HFF-Myc (cell line): ENCODE measurements around the gene RASSF5.
"Not testable (repeated sequence)": the region's sequence is repeated elsewhere in the genome, so short reads cannot be mapped to it uniquely, and the experiment has no call there.

Experiments
- DNase-seq: peaks from one replicate; pipeline ENCODE4 v3.0.0-alpha.2; 2011; ENCODE audit warnings: low read depth; ENCODE audit errors: extremely low read depth
- H3K4me3 ChIP-seq: replicated peaks from 2 replicates; pipeline ENCODE4 v1.5.1; 2011; ENCODE audit warnings: low read depth, mild to moderate bottlenecking, control low read depth, low read length
- CTCF ChIP-seq: IDR thresholded peaks from 2 replicates; pipeline ENCODE4 v1.5.1; 2012; ENCODE audit warnings: mild to moderate bottlenecking, low read depth, low read length, control low read depth; ENCODE audit errors: missing control alignments

RASSF5 gene

GRCh38 chr1:206575894-206576737 lies 68.8 kb downstream of the RASSF5 start:
- H3K4me3 ChIP-seq, result no peak overlapping the region
- DNase-seq, result no peak
- TF ChIP-seq CTCF, result no peak

DNA sequence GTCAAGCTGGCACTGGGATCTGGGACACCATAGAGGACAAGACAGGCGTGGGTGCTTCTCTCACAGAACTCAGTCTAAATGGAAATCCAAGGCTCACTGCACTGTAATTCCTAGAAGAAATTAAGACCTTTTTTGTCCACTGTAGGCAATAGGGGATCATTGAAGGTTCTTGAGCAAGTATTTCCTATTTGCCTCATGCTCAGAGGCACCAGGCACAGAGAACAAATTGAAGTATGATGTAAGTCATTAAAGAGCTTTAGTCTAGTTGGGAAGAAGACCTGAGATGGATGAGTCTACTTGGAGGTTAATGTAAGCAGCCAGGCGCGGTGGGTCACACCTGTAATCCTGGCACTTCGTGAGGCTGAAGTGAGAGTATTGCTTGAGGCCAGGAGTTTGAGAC lies 70.3 kb downstream of the RASSF5 start:
- TF ChIP-seq CTCF, result no peak
- DNase-seq, result no peak
- no peak overlapping the region for H3K4me3 ChIP-seq

DNA sequence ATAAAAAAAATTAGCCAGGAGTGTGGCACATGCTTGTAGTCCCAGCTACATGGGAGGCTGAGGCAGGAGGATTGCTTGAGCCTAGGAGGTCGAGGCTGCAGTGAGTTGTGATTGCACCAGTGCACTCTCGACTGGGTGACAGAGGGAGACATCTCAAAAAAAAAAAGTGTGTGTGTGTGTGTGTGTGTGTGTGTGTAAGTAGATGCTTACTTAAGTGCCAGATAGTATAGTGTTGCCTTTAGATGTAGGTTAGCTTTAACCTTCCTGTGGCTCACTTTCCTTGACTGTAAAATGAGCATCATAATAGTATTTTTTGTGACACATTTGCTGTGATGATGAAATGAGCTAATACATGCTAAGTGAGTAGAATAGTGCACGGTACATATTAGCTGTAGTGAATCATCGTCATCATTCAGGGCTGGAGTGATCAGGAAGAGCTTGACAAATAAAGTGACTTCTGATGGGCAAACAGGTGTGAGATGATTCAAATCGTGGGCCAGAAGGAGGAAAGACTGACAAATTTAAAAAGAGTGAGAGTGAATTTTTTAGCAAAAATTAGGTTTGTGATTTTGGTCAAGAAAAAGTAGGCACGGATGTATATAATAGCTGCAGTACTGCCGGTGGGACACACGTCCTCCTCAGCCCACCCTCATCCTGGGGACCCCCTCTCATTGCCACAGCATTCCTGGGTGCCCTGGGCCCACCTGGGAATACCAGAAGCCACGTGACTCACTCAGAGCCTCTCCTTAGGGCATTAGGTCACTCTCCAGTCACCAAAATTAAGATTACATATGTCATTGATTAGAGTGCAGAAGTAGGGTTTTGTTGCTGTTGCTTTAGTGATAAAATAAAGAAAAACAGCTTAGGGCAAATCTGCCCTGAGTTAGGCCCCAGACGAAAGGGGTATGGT lies 71.0 kb downstream of the RASSF5 start:
- no peak for TF ChIP-seq CTCF
- DNase-seq, result peak; percentile 27
- no peak overlapping the region for H3K4me3 ChIP-seq

DNA sequence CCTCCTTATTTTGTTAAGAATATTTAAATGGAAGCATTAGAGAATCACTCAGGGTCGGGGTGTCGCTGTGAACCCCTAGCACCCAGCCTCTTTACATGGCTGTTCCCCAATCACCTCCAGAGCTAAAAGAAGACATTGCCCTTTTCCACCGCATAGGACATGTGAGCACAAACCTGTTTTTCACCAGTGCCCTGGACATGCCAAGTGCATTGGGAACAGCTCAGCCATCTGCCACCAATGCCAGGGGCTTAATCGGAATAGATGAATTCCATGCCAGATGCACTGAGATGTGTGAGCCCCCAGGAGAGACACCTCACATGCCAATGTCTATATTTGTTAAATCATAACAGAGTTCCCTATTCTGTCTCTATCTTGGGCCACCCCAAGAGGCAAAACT lies 71.6 kb downstream of the RASSF5 start:
- no peak for DNase-seq

DNA sequence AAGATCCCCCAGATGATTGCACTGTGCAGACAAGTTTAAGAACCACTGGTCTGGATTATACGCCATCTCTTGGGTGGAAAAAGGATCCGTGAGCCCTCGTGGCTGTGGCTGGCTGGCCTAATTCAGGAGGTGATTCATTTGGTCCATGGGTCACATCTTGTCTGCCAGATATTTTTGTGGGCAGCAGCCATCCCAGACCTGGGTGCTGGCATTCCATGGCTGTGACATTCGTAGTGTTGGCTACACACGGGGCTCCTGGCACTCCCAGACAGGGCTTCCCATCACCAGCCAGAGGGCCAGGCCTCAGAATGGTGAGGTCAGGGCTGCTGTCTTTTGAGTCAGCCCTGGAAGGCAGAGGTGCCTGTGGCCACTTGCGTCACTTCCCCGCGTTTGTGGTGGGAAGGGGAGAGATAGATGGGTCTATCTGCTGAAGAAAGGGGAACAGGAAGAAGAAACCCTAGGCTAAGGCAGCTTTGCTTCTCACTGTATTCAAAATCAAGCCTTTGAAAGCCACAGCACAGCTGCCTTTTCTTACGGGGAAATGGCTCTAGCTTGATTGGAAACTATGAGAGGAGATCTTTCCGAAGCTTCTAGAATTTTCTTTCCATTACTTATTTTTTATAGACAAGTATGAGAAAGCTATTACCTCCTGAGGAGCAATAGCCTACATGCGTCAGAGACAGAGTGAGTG lies 72.6 kb downstream of the RASSF5 start:
- no peak overlapping the region for H3K4me3 ChIP-seq
- no peak for TF ChIP-seq CTCF
- DNase-seq, result no peak

More for the DNA sequence above, 71.6 kb downstream of the RASSF5 start:
- no peak for TF ChIP-seq CTCF
- H3K4me3 ChIP-seq, result no peak overlapping the region

GRCh38 chr1:206580438-206581113 lies 73.2 kb downstream of the RASSF5 start:
- DNase-seq, result no peak
- no peak for TF ChIP-seq CTCF
- no peak overlapping the region for H3K4me3 ChIP-seq

DNA sequence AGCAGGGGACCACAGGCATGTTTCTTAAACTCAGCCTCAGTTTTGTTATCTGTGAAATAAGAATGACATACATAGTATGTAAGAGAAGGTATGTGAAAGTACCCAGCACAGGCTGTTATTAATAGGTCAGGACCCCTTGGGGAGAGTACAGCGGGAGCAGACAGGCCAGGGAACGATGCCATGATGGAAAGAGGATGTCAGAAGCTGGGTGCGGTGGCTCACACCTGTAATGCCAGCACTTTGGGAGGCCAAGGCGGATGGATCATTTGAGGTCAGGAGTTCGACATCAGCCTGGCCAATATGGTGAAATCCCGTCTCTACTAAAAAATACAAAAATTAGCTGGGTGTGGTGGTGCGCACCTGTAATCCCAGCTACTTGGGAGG lies 73.8 kb downstream of the RASSF5 start:
- not testable (repeated sequence) for DNase-seq, H3K4me3 ChIP-seq
